Measurements from ENCODE around the gene SLC43A3. TPM values are rescaled to one million over a fixed set of nuclear protein-coding genes. Genes with fewer than 3 reads are reported as not detected.

The SLC43A3 gene
- total and polyA plus RNA-seq, 2 experiments from 2014 or later: 19.3 to 20.7 TPM

GRCh38 chr11:57370251-57370650 is 56.7 kb downstream of the SLC43A3 start:
- no peak overlapping the region for H2AFZ ChIP-seq
- H3K36me3 ChIP-seq (replicated peaks; ENCODE audit: insufficient read depth, low read depth): no peaks in the 10 kb centered on the region
- no peaks in the 10 kb centered on the region for H3K9me3 ChIP-seq (ENCODE audit: low read depth)
- H3K27me3 ChIP-seq: no peaks in the 10 kb centered on the region
- no peaks in the 10 kb centered on the region for H3K4me1 ChIP-seq (ENCODE audit: insufficient read depth)
- WGBS (ENCODE audit: low lambda C conversion rate, missing lambda C conversion rate): 70% methylated on average over 7 of the region's 7 CpGs
- H3K4me2 ChIP-seq: no peak overlapping the region
- no peak overlapping the region for H3K27ac ChIP-seq
- no peak for DNase-seq (ENCODE audit: low spot score)
- no peaks in the 10 kb centered on the region for H3K9me2 ChIP-seq (replicated peaks; ENCODE audit: insufficient read depth)
- no peaks in the 10 kb centered on the region for H4K20me1 ChIP-seq (ENCODE audit: insufficient read depth, poor library complexity, severe bottlenecking)
- no peaks in the 10 kb centered on the region for H3K79me2 ChIP-seq
- TF ChIP-seq EZH2phosphoT487 (IDR thresholded peaks at IDR 0.05; ENCODE audit: low read depth, severe bottlenecking, unreplicated experiment) (no peak), CTCF (IDR thresholded peaks at IDR 0.05; ENCODE audit: poor library complexity) (no peak), EZH2 (IDR thresholded peaks at IDR 0.05; ENCODE audit: borderline replicate concordance) (no peak)
- H3K4me3 ChIP-seq: no peak overlapping the region

- TF ChIP-seq EZH2 (IDR thresholded peaks at IDR 0.05; ENCODE audit: borderline replicate concordance) (no peak), EZH2phosphoT487 (IDR thresholded peaks at IDR 0.05; ENCODE audit: low read depth, severe bottlenecking, unreplicated experiment) (no peak), CTCF (IDR thresholded peaks at IDR 0.05; ENCODE audit: poor library complexity) (no peak)
- Histone ChIP-seq H3K27me3 (no peaks in the 10 kb centered on the region), H3K9me3 (ENCODE audit: low read depth) (no peaks in the 10 kb centered on the region), H3K4me2 (no peak overlapping the region), H3K27ac (no peak overlapping the region), H3K4me3 (no peak overlapping the region), H3K79me2 (no peaks in the 10 kb centered on the region), H2AFZ (no peak overlapping the region), H3K4me1 (ENCODE audit: insufficient read depth) (no peaks in the 10 kb centered on the region), H3K9me2 (replicated peaks; ENCODE audit: insufficient read depth) (no peaks in the 10 kb centered on the region), H3K36me3 (replicated peaks; ENCODE audit: insufficient read depth, low read depth) (no peaks in the 10 kb centered on the region), H4K20me1 (ENCODE audit: insufficient read depth, poor library complexity, severe bottlenecking) (no peaks in the 10 kb centered on the region)
- no peak for DNase-seq (ENCODE audit: low spot score)
- WGBS (ENCODE audit: low lambda C conversion rate, missing lambda C conversion rate): 84% methylated on average over 5 of the region's 5 CpGs
Observed at GRCh38 chr11:57368845-57369232, 58.1 kb downstream of the SLC43A3 start.

GRCh38 chr11:57368106-57368844 is 58.6 kb downstream of the SLC43A3 start:
- Histone ChIP-seq H3K79me2 (no peaks in the 10 kb centered on the region), H3K36me3 (replicated peaks; ENCODE audit: insufficient read depth, low read depth) (no peaks in the 10 kb centered on the region), H3K9me3 (ENCODE audit: low read depth) (no peaks in the 10 kb centered on the region), H4K20me1 (ENCODE audit: insufficient read depth, poor library complexity, severe bottlenecking) (no peaks in the 10 kb centered on the region), H2AFZ (no peak overlapping the region), H3K9me2 (replicated peaks; ENCODE audit: insufficient read depth) (no peaks in the 10 kb centered on the region), H3K4me3 (no peak overlapping the region), H3K27me3 (no peaks in the 10 kb centered on the region), H3K27ac (no peak overlapping the region), H3K4me1 (ENCODE audit: insufficient read depth) (no peaks in the 10 kb centered on the region), H3K4me2 (no peak overlapping the region)
- WGBS (ENCODE audit: low lambda C conversion rate, missing lambda C conversion rate): 78% methylated on average over 19 of the region's 19 CpGs
- DNase-seq (ENCODE audit: low spot score): no peak
- TF ChIP-seq EZH2phosphoT487 (IDR thresholded peaks at IDR 0.05; ENCODE audit: low read depth, severe bottlenecking, unreplicated experiment) (no peak), EZH2 (IDR thresholded peaks at IDR 0.05; ENCODE audit: borderline replicate concordance) (no peak), CTCF (IDR thresholded peaks at IDR 0.05; ENCODE audit: poor library complexity) (no peak)

Measured in hepatocyte (in vitro differentiated cells).